IPS-15b (cell line): ENCODE measurements around the gene NOP14.

Experiments
- H3K27me3 ChIP-seq: one replicate; pipeline ENCODE4 v1.6.1; 2013; ENCODE audit warnings: low read length; ENCODE audit not compliant: control insufficient read depth, insufficient read depth
- H3K36me3 ChIP-seq: one replicate; pipeline ENCODE4 v1.6.1; 2013; ENCODE audit warnings: low read length; ENCODE audit not compliant: control insufficient read depth, insufficient read depth
- H3K4me1 ChIP-seq: one replicate; pipeline ENCODE4 v1.6.1; 2013; ENCODE audit warnings: mild to moderate bottlenecking, low read length; ENCODE audit not compliant: control insufficient read depth, insufficient read depth
- H3K4me3 ChIP-seq: one replicate; pipeline ENCODE4 v1.5.1; 2013; ENCODE audit warnings: low read depth, low read length
- H3K9ac ChIP-seq: one replicate; pipeline ENCODE4 v1.6.1; 2013; ENCODE audit warnings: low read depth, mild to moderate bottlenecking, low read length
- H3K9me3 ChIP-seq: one replicate; pipeline ENCODE4 v1.6.1; 2013; ENCODE audit warnings: mild to moderate bottlenecking, low read length; ENCODE audit not compliant: control insufficient read depth, insufficient read depth

Gene NOP14

GRCh38 chr4:2932321-2932950, 30.8 kb downstream of the NOP14 start:
- H3K9ac ChIP-seq, result no peak overlapping the region
- H3K9me3 ChIP-seq, result no peaks in the 10 kb centered on the region
- H3K27me3 ChIP-seq, result no peaks in the 10 kb centered on the region
- H3K4me3 ChIP-seq, result no peak overlapping the region
- H3K4me1 ChIP-seq, result peaks cover 8% of the 10 kb centered on the region
- H3K36me3 ChIP-seq, result peaks cover 36% of the 10 kb centered on the region

GRCh38 chr4:2931512-2932301, 31.5 kb downstream of the NOP14 start:
- no peak overlapping the region for H3K9ac ChIP-seq
- peaks cover 4% of the 10 kb centered on the region for H3K4me1 ChIP-seq
- H3K9me3 ChIP-seq, result no peaks in the 10 kb centered on the region
- H3K36me3 ChIP-seq, result peaks cover 39% of the 10 kb centered on the region
- H3K4me3 ChIP-seq, result no peak overlapping the region
- no peaks in the 10 kb centered on the region for H3K27me3 ChIP-seq

GRCh38 chr4:2930758-2931511, 32.3 kb downstream of the NOP14 start:
- Histone ChIP-seq H3K9ac (no peak overlapping the region), H3K36me3 (peaks cover 41% of the 10 kb centered on the region)

GRCh38 chr4:2930135-2930757, 33.0 kb downstream of the NOP14 start:
- no peak overlapping the region for H3K9ac ChIP-seq
- peaks cover 41% of the 10 kb centered on the region for H3K36me3 ChIP-seq
- no peaks in the 10 kb centered on the region for H3K27me3 ChIP-seq
- no peaks in the 10 kb centered on the region for H3K4me1 ChIP-seq
- no peaks in the 10 kb centered on the region for H3K9me3 ChIP-seq
- no peak overlapping the region for H3K4me3 ChIP-seq

More at GRCh38 chr4:2930758-2931511, 32.3 kb downstream of the NOP14 start:
- H3K9me3 ChIP-seq, result no peaks in the 10 kb centered on the region
- H3K4me1 ChIP-seq, result peaks cover 4% of the 10 kb centered on the region
- no peaks in the 10 kb centered on the region for H3K27me3 ChIP-seq
- H3K4me3 ChIP-seq, result no peak overlapping the region

GRCh38 chr4:2929469-2929868, 33.7 kb downstream of the NOP14 start:
- no peaks in the 10 kb centered on the region for H3K4me1 ChIP-seq
- no peaks in the 10 kb centered on the region for H3K27me3 ChIP-seq
- H3K9me3 ChIP-seq, result no peaks in the 10 kb centered on the region
- peaks cover 41% of the 10 kb centered on the region for H3K36me3 ChIP-seq
- no peak overlapping the region for H3K9ac ChIP-seq
- no peak overlapping the region for H3K4me3 ChIP-seq

- H3K9ac ChIP-seq, result no peak overlapping the region
These were observed 34.7 kb downstream of the NOP14 start for GRCh38 chr4:2928242-2929176.

GRCh38 chr4:2927696-2928075, 35.5 kb downstream of the NOP14 start:
- H3K9ac ChIP-seq, result no peak overlapping the region
- H3K4me1 ChIP-seq, result no peaks in the 10 kb centered on the region
- H3K9me3 ChIP-seq, result no peaks in the 10 kb centered on the region
- H3K36me3 ChIP-seq, result peaks cover 36% of the 10 kb centered on the region
- no peaks in the 10 kb centered on the region for H3K27me3 ChIP-seq
- no peak overlapping the region for H3K4me3 ChIP-seq

More at GRCh38 chr4:2928242-2929176, 34.7 kb downstream of the NOP14 start:
- Histone ChIP-seq H3K27me3 (no peaks in the 10 kb centered on the region), H3K9me3 (no peaks in the 10 kb centered on the region), H3K4me1 (no peaks in the 10 kb centered on the region), H3K4me3 (no peak overlapping the region), H3K36me3 (peaks cover 41% of the 10 kb centered on the region)

- Histone ChIP-seq H3K9ac (no peak overlapping the region), H3K27me3 (no peaks in the 10 kb centered on the region), H3K4me1 (peaks cover 5% of the 10 kb centered on the region), H3K4me3 (no peak overlapping the region), H3K9me3 (no peaks in the 10 kb centered on the region), H3K36me3 (peaks cover 36% of the 10 kb centered on the region)
These were observed 36.0 kb downstream of the NOP14 start for GRCh38 chr4:2927016-2927695.

GRCh38 chr4:2925931-2926860, 37.0 kb downstream of the NOP14 start:
- Histone ChIP-seq H3K9me3 (no peaks in the 10 kb centered on the region), H3K27me3 (no peaks in the 10 kb centered on the region), H3K9ac (no peak overlapping the region), H3K36me3 (peaks cover 26% of the 10 kb centered on the region), H3K4me1 (peaks cover 6% of the 10 kb centered on the region), H3K4me3 (no peak overlapping the region)

GRCh38 chr4:2925496-2925895, 37.7 kb downstream of the NOP14 start:
- Histone ChIP-seq H3K27me3 (no peaks in the 10 kb centered on the region), H3K9ac (no peak overlapping the region), H3K4me1 (peaks cover 6% of the 10 kb centered on the region), H3K36me3 (peaks cover 20% of the 10 kb centered on the region), H3K4me3 (no peak overlapping the region), H3K9me3 (no peaks in the 10 kb centered on the region)
